Upper lobe of left lung (tissue), 6 donors: ENCODE data around the gene GALNT14. TPM values are rescaled to one million over a fixed set of nuclear protein-coding genes. Genes with fewer than 3 reads are reported as not detected.

Experiments
- ATAC-seq, 2 donors: fragments of 200-7000 bp; cut with Tn5 transposase; one replicate each; pipeline ENCODE4 v1.9.1; 2022; ENCODE audit warnings: mild to moderate bottlenecking in 2 of 2, moderate library complexity in 2 of 2; ENCODE audit not compliant: low FRiP score in 2 of 2
- DNase-seq, 2 donors: peaks; one replicate each; pipeline ENCODE4 v3.0.0-alpha.2; 2019 to 2020
- H3K27ac ChIP-seq, 4 donors: fragments of 200-600 bp; sonication (generic); one replicate each; pipeline ENCODE4 v1.5.1; 2016 to 2019
- H3K27me3 ChIP-seq, 4 donors: fragments of 200-600 bp; sonication (generic); one replicate each; pipeline ENCODE4 v1.5.1; 2017 to 2019
- H3K36me3 ChIP-seq, 4 donors: fragments of 200-600 bp; sonication (generic); one replicate each; pipeline ENCODE4 v1.5.1; 2016 to 2019
- H3K4me1 ChIP-seq, 4 donors: fragments of 200-600 bp; sonication (generic); one replicate each; pipeline ENCODE4 v1.5.1; 2018 to 2019
- H3K4me3 ChIP-seq, 4 donors: fragments of 200-600 bp; sonication (generic); one replicate each; pipeline ENCODE4 v1.5.1; 2017 to 2019; ENCODE audit warnings: mild to moderate bottlenecking in 2 of 4, moderate library complexity in 1 of 4
- H3K9me3 ChIP-seq, 4 donors: fragments of 200-600 bp; sonication (generic); one replicate each; pipeline ENCODE4 v1.5.1; 2018 to 2019
- CTCF ChIP-seq, 6 experiments: fragments of 450-650 bp in 4 of 6; fragments of 200-600 bp in 2 of 6; sonication (generic) in 2 of 6; IDR thresholded peaks; one replicate each; pipeline ENCODE4 v1.5.1; 2016 to 2019; ENCODE audit warnings: antibody characterized with exemption in 6 of 6
- EP300 ChIP-seq, 4 donors: sonication (generic); formaldehyde crosslinking; IDR thresholded peaks; one replicate each; pipeline ENCODE4 v1.5.1; 2017; ENCODE audit warnings: antibody characterized with exemption in 4 of 4, control low read depth in 2 of 4
- POLR2A ChIP-seq, 4 donors: fragments of 450-650 bp; IDR thresholded peaks; one replicate each; pipeline ENCODE4 v1.5.1; 2016 to 2017; ENCODE audit warnings: antibody characterized with exemption in 4 of 4, mild to moderate bottlenecking in 2 of 4
- POLR2AphosphoS5 ChIP-seq, 2 donors: sonication (generic); formaldehyde crosslinking; IDR thresholded peaks; one replicate each; pipeline ENCODE4 v1.5.1; 2017; ENCODE audit warnings: antibody characterized with exemption in 2 of 2
- WGBS, 2 donors: methylation state at CpG; one replicate each; pipeline ENCODE4 v1.1.5; 2017 to 2018; 5-methylcytosine and 5-hydroxymethylcytosine counted together
- total RNA-seq, 6 donors: library from RNA; depleted of rRNA in 4 of 6; stranded (reverse); fragments of >200 nt in 4 of 6; gene quantifications; one replicate each; pipeline versions ENCODE4 v1.1.0 to v1.2.1, GENCODE V29; 2016 to 2021
- donor health status: DM: no; HTN: no; CAD: no; lungs with moderate emphysema.
- donor health status: DM: no; HTN: yes; CAD: no; lungs with severe emphysema.

Gene GALNT14
- total RNA-seq, 6 donors from 2014 or later, result 0.98 to 2.6 (median 1.4) TPM; not detected in 1

- Histone ChIP-seq H3K4me3 (no peak overlapping the region), H3K9me3 (no peaks in the 10 kb centered on the region), H3K27me3 (peaks cover 0 to 17% (median 6%) of the 10 kb centered on the region in 4 donors), H3K4me1 (peaks cover 17 to 24% (median 20%) of the 10 kb centered on the region in 4 donors), H3K27ac (no peak overlapping the region), H3K36me3 (no peaks in the 10 kb centered on the region)
- TF ChIP-seq POLR2A (IDR thresholded peaks at IDR 0.05) (no peak), POLR2AphosphoS5 (IDR thresholded peaks at IDR 0.05) (no peak), CTCF (IDR thresholded peaks at IDR 0.05) (no peak), EP300 (IDR thresholded peaks at IDR 0.05) (no peak)
- DNase-seq (no peak), ATAC-seq (no peak)
- 69 to 80% methylated on average over 3 of the region's 3 CpGs for WGBS, 2 donors
These were observed 2.2 kb downstream of the GALNT14 start for GRCh38 chr2:31136000-31136399.

- DNase-seq (no peak), ATAC-seq (no peak)
- Histone ChIP-seq H3K9me3 (no peaks in the 10 kb centered on the region), H3K4me1 (peaks cover 17 to 24% (median 20%) of the 10 kb centered on the region in 4 donors), H3K4me3 (no peak overlapping the region), H3K27ac (no peak overlapping the region), H3K36me3 (no peaks in the 10 kb centered on the region), H3K27me3 (peaks cover 0 to 17% (median 6%) of the 10 kb centered on the region in 4 donors)
- 84 to 86% methylated on average over 5 of the region's 5 CpGs for WGBS, 2 donors
- TF ChIP-seq POLR2A (IDR thresholded peaks at IDR 0.05) (no peak), EP300 (IDR thresholded peaks at IDR 0.05) (no peak), POLR2AphosphoS5 (IDR thresholded peaks at IDR 0.05) (no peak), CTCF (IDR thresholded peaks at IDR 0.05) (no peak)
These were observed 3.8 kb downstream of the GALNT14 start for GRCh38 chr2:31134480-31134879.

- DNase-seq (no peak), ATAC-seq (no peak)
- Histone ChIP-seq H3K27me3 (peaks cover 0 to 15% (median 5%) of the 10 kb centered on the region in 4 donors), H3K27ac (no peak overlapping the region), H3K4me1 (peaks cover 9 to 13% (median 10%) of the 10 kb centered on the region in 4 donors), H3K9me3 (no peaks in the 10 kb centered on the region), H3K4me3 (no peak overlapping the region), H3K36me3 (no peaks in the 10 kb centered on the region)
- WGBS, 2 donors, result 91 to 96% methylated on average over 5 of the region's 5 CpGs
- TF ChIP-seq POLR2AphosphoS5 (IDR thresholded peaks at IDR 0.05) (no peak), CTCF (IDR thresholded peaks at IDR 0.05) (no peak), POLR2A (IDR thresholded peaks at IDR 0.05) (no peak), EP300 (IDR thresholded peaks at IDR 0.05) (no peak)
These were observed 5.5 kb downstream of the GALNT14 start for GRCh38 chr2:31132786-31133185.

- Histone ChIP-seq H3K4me3 (no peak overlapping the region), H3K36me3 (no peaks in the 10 kb centered on the region), H3K27ac (no peak overlapping the region), H3K9me3 (no peaks in the 10 kb centered on the region), H3K27me3 (peaks cover 0 to 7% (median under 1%) of the 10 kb centered on the region in 4 donors), H3K4me1 (peaks cover 0 to 3% (median 1%) of the 10 kb centered on the region in 4 donors)
- DNase-seq (no peak), ATAC-seq (no peak)
- WGBS, 2 donors, result 47 to 84% methylated on average over 4 of the region's 4 CpGs
- no peak for TF ChIP-seq POLR2A (IDR thresholded peaks at IDR 0.05)
- TF ChIP-seq CTCF (IDR thresholded peaks at IDR 0.05), result no peak
- no peak for TF ChIP-seq EP300 (IDR thresholded peaks at IDR 0.05)
- no peak for TF ChIP-seq POLR2AphosphoS5 (IDR thresholded peaks at IDR 0.05)
These were observed 6.4 kb downstream of the GALNT14 start for GRCh38 chr2:31131871-31132270.
